CD4-positive, alpha-beta T cell treated with Interleukin-2 at 100 ng/mL for 4 hours (primary cell): ENCODE data around the gene TMC2.
A peak's percentile ranks its signal among the peaks of the same experiment; 100 is the strongest.
"Not testable (repeated sequence)": the region's sequence is repeated elsewhere in the genome, so short reads cannot be mapped to it uniquely, and the experiment has no call there.

Source experiments
- DNase-seq: peaks from one replicate; pipeline ENCODE4 v3.0.0-alpha.2; 2020; ENCODE audit warnings: low spot score

Gene TMC2, protein sequence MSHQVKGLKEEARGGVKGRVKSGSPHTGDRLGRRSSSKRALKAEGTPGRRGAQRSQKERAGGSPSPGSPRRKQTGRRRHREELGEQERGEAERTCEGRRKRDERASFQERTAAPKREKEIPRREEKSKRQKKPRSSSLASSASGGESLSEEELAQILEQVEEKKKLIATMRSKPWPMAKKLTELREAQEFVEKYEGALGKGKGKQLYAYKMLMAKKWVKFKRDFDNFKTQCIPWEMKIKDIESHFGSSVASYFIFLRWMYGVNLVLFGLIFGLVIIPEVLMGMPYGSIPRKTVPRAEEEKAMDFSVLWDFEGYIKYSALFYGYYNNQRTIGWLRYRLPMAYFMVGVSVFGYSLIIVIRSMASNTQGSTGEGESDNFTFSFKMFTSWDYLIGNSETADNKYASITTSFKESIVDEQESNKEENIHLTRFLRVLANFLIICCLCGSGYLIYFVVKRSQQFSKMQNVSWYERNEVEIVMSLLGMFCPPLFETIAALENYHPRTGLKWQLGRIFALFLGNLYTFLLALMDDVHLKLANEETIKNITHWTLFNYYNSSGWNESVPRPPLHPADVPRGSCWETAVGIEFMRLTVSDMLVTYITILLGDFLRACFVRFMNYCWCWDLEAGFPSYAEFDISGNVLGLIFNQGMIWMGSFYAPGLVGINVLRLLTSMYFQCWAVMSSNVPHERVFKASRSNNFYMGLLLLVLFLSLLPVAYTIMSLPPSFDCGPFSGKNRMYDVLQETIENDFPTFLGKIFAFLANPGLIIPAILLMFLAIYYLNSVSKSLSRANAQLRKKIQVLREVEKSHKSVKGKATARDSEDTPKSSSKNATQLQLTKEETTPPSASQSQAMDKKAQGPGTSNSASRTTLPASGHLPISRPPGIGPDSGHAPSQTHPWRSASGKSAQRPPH

GRCh38 chr20:2536560-2536986, at the start of gene TMC2:
Gene TMC2, plus strand, starts transcription at chr20:2536573. Its CDS starts 49 bp downstream, at chr20:2536622.
- DNase-seq: no peak

DNA sequence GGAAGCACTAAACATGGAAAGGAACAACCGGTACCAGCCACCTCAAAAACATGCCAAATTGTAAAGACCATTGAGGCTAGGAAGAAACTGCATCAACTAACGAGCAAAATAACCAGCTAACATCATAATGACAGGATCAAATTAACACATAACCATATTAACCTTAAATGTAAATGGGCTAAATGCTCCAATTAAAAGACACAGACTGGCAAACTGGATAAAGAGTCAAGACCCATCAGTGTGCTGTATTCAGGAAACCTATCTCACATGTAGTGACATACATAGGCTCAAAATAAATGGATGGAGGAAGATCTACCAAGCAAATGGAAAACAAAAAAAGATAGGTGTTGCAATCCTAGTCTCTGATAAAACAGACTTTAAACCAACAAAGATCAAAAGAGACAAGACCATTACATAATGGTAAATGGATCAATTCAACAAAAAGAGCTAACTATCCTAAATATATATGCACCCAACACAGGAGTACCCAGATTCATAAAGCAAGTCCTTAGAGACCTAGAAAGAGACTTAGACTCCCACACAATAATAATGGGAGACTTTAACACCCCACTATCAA, 33.5 kb upstream of the TMC2 start:
- not testable (repeated sequence) for DNase-seq

- not testable (repeated sequence) for DNase-seq
Measured at GRCh38 chr20:2504803-2505202, 31.6 kb upstream of the TMC2 start.

DNA sequence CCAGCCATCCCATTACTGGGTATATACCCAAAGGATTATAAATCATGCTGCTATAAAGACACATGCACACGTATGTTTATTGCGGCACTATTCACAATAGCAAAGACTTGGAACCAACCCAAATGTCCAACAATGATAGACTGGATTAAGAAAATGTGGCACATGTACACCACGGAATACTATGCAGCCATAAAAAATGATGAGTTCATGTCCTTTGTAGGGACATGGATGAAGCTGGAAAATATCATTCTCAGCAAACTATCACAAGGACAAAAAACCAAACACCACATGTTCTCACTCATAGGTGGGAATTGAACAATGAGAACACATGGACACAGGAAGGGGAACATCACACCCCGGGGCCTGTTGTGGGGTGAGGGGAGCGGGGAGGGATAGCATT, 29.9 kb upstream of the TMC2 start:
- not testable (repeated sequence) for DNase-seq

GRCh38 chr20:2507464-2507863, 28.9 kb upstream of the TMC2 start:
- DNase-seq: no peak

DNA sequence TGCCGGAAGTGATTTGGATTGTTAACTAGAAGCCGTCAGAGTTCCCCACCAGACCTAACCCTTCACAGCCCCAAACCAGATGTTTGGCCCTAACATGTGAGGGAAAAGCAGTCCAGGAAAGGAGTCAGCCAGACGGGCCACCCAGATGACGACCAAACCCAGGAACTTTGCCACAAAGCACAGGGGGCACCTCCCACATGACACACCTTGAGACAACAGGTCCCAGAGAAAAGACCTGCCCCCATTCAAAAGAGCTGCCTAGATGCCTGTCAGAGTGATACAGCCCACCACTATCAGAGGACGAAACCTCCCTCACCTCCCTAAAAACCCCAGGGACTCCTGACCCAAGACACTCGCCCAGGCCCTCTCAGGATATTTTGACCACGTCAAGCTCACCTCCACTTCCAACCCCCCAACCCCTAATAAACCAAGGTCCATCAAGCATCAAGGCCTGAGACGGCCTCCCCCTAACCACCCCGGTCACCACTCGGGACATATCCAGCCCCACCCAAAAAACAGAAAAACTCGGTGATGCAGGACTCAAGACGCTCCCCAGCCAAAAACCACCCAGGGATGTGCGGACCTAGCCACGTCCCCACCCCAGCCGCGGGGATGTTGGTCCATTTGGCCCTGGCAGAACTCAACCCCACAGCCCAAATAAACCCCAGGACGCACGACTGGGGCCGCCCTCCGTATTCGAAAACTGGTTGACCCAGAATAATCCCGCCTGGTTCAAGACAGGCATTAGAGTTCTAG, 28.3 kb upstream of the TMC2 start:
- no peak for DNase-seq

DNA sequence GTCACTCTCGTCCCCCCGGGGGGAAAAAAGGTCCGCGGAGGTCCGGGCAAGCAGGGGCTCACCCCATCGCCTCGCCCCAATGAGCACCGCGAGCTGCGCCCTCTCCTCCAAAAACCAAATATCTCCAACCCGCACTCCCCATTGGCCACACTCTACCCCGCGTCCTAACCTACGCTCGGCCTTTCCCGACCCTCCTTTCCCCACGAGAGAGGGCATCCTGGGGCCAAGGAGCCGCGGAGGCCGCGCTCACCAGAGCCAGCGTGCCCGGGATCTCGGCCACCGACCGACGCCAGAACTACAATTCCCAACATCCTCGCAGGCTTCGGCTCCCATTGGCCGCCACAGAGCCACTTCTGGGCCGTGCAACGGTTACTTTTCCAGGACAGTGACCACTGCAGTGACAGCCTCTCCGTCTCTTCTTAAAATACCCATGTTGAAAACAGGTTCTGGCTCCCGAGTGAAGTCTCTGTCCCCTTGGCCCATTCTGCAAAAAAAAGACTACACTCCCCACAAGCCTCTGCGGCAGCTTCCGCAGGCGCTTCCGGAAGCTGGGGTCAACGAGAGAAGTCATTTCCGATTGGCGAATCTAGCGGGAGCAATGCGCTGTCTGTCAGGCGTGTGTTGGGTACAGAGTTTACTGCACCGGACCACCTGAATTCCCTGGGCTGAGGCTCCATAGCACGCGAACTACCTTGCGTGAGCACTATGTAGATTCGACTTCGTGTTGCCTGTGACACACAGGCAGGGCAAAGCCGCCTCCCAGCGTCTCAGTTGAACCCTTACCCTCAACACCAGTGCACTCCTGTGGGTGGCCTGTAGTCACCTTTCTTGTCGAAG, 27.5 kb upstream of the TMC2 start, which contains the start of gene ZNF343:
Gene ZNF343 (minus strand): TSS at position 285 of the 837 bp plus-strand sequence. CDS start 15,020 bp downstream, outside the sequence.
- peak; percentile 77 for DNase-seq

DNA sequence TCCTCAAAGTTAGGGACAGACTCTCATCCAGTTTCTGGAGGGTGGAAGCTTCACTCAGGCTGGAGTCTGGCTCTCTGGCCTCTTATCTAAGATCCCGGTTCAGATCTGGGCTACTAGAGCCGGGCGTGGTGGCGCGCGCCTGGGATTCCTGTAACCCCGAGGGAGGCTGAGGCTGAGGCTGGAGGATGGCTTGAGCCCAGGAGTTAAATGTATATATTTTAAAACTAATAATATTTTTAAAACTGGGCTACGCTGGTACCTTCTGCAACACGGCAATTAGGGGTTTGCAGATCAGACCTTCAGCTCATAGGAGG, 26.9 kb upstream of the TMC2 start:
- no peak for DNase-seq

GRCh38 chr20:2509794-2510193, 26.6 kb upstream of the TMC2 start:
- DNase-seq: no peak

DNA sequence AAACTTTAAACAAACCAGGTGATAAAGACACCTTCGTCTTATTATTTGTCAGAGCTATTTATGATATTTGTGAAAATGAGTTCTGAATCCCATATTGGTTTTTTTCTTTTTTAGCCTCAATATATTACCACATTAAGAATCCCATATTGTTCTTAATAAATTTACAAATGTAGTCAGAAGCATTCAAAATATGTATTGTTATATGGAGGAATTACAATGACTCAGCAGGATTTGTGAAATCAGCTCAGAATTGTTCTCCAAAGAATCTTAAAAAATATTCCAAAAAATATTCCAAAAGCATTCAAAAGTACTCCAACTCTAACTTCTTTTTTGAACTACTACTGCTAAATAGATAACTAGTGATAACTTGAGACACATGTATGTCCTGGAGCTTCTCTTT, 21.2 kb upstream of the TMC2 start:
- no peak for DNase-seq

DNA sequence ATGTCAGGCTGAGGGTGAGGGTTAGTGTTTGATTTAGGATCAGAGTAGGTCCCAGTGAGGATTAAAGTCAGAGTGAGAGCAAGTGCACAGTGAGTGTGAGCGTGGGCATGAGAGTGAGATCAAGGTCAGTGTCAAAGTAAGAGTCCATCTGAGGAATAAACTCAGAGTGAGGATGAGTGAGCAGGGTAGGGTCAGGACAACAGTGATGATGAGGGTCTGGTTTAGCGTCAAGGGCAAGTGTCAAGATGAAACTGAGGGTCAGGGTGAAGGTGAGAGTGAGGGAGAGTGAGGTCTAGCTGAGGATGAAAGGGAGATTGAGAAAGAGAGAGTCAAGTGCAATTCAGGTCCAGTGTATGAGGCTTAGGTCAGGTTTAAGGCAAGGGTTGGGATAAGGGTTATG, 20.0 kb upstream of the TMC2 start:
- no peak for DNase-seq

GRCh38 chr20:2518096-2518495, 18.3 kb upstream of the TMC2 start:
- no peak for DNase-seq

DNA sequence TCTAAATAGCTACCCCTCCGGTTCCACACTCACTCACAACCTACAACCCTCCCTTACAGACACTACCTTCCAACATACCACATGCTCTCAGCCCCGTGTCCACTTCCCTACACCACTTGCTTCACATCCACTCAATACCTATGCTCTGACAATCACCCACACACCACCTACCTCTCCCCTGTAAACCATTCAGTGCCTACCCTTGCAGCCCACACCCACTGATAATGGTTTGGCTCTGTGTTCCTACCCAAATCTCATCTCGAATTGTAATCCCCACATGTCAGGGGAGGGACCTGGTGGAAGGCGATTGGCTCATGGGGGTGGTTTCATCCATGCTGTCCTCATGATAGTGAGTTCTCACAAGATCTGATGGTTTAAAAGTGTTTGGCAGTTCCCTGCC, 17.8 kb upstream of the TMC2 start:
- no peak for DNase-seq

GRCh38 chr20:2519115-2519809, 17.1 kb upstream of the TMC2 start:
- no peak for DNase-seq

DNA sequence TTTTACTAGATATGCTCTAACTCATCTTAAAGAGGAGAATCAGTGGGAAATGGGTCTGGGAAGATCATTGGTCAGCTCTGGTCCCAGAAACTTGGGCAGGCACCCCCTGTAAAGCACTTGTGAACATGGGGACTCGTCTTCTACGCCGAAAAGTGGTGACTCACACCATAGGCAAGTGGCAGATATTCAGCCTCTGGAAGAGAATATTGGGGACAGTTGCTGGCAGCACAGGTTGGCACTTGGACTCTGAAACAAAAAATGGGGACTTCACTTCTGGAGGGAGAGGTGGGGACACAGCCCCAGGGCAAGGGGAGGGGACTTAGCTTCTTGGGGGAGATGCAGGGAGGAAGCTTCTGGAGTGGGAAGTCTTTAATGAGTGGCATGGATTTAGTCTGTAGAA, 15.8 kb upstream of the TMC2 start:
- DNase-seq: no peak

DNA sequence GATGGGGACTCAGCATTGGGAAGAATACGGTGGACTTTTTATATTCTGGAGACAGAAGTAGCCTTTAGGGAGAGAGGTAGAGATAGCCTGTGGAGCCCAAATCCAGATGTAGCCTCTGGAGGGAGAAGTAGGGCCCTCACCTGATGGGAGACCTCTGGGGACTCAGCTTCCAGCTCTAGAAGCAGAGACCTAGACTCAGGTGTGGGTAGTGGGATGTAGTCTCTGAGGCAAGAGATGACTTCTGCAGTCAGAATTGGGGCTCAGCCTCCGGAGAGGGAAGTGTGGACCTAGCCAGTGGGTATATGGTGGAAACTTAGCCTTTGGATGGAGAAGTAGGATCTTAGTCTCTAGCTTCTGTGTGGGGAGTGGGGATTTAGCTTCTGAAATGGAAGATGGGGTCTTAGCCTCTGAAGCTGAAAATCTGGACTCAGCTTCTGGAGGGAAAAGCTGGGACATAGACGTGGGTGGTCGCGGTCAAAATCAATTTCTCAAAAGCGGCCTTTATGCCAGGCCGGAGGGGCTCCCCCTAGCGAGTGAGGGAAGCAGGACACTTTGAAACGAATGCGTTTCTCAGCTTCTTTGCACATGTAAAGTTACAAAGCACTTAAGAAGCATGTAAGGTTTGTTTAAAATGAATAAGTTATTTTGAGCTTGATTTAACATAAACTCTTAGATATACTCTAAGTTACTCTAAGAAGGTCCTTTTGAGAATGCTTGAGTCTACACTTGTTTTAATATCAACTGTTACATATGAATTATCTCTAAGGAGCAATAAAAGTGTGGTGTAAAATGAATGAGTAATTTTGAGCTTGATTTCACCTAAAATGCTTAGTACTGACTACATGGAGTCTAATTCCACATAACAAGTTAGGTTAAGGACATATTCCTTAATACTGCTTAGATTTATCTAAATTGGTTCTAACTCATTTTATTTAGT, 14.7 kb upstream of the TMC2 start:
- DNase-seq: peak; percentile 63

- DNase-seq: not testable (repeated sequence)
Measured at GRCh38 chr20:2522826-2523429, 13.4 kb upstream of the TMC2 start.

DNA sequence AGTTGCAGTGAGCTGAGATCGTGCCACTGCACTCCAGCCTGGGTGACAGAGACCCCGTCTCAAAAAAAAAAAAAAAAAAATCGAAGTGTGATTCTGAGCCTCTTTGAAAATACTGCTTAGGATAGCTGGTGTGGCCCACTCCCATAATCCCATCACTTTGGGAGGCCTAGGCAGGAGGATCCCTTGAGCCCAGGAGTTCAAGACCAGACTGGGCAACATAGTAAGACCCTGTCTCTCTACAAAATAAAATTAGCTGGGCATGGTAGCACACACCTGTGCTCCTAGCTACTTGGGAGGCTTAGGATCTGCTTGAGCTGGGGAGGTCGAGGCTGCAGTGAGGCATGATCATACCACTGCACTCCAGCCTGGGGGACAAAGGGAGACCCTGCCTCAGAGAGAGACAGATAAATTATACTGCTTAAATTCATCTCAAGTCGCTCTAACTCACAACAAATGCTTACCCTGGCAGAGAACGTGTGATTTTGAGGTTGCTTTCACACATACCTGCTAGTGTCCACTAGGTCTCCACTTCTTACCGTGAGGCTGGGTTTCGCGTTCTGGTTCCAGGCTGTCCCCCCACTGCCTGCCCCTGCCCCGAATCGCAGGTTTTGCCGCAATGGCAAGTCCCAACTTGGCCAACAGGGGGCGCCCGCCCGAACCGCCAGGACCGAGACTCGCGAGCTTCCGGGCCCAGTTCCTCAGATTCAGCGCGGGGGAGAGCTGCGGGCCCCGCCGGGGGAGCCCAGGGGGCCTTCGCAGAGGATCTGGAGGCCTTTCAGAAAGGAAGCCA, 12.3 kb upstream of the TMC2 start:
- DNase-seq: peak; percentile 90
